GM10248 (cell line): Measurements from ENCODE around the gene PDE4D.

Experiments used
- CTCF ChIA-PET: fragments of 300-600 bp; sonication (Branson Sonifier 250); formaldehyde crosslinking; extraction: SDS; loops from one replicate; lab custom pipeline; 2021; ENCODE audit warnings: antibody characterized with exemption; lab: Yijun Ruan, JAX
- POLR2A ChIA-PET: fragments of 350-650 bp; sonication (Branson Sonifier 250); formaldehyde crosslinking; extraction: SDS; loops from one replicate; lab custom pipeline; 2020; ENCODE audit warnings: antibody characterized with exemption; lab: Yijun Ruan, JAX
- DNase-seq: peaks from one replicate; pipeline ENCODE4 v3.0.0; 2012; ENCODE audit errors: extremely low spot score
- TF ChIP-seq, protein P1 (sequence below): IDR thresholded peaks from 2 replicates; pipeline ENCODE4 v1.5.1; 2012; ENCODE audit warnings: mild to moderate bottlenecking, low read depth; ENCODE audit errors: extremely low read depth, missing control alignments, control extremely low read depth

Gene PDE4D

DNA sequence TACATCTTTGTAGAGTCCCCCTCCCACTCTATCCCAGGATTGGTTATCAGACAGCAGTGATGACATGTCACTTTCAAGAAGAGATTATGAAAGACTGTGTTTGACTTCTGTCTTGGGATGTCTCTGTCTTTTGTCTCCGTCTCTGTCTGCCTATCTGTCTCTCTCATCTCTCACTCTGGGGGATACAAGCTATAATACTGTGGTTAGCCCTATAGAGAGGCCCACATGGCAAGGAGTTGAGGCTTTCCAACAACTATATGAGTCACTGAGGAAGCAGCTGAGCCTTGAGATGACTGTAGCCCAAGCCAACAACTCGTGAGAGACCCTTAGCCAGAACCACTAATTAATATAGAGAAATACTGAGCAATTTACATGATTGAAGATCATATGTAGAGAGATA is 284.8 kb downstream of the PDE4D start:
- no peak for DNase-seq
- POLR2A ChIA-PET, result no interaction called here
- TF ChIP-seq, protein P1, sequence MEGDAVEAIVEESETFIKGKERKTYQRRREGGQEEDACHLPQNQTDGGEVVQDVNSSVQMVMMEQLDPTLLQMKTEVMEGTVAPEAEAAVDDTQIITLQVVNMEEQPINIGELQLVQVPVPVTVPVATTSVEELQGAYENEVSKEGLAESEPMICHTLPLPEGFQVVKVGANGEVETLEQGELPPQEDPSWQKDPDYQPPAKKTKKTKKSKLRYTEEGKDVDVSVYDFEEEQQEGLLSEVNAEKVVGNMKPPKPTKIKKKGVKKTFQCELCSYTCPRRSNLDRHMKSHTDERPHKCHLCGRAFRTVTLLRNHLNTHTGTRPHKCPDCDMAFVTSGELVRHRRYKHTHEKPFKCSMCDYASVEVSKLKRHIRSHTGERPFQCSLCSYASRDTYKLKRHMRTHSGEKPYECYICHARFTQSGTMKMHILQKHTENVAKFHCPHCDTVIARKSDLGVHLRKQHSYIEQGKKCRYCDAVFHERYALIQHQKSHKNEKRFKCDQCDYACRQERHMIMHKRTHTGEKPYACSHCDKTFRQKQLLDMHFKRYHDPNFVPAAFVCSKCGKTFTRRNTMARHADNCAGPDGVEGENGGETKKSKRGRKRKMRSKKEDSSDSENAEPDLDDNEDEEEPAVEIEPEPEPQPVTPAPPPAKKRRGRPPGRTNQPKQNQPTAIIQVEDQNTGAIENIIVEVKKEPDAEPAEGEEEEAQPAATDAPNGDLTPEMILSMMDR, result no peak
- CTCF ChIA-PET, result interaction anchor here (1.2 to 3.2 kb wide), 4 partner anchors 10 to 28 kb away, joined by 3 to 9 read pairs (median 5); no protein-coding TSS in a partner anchor

DNA sequence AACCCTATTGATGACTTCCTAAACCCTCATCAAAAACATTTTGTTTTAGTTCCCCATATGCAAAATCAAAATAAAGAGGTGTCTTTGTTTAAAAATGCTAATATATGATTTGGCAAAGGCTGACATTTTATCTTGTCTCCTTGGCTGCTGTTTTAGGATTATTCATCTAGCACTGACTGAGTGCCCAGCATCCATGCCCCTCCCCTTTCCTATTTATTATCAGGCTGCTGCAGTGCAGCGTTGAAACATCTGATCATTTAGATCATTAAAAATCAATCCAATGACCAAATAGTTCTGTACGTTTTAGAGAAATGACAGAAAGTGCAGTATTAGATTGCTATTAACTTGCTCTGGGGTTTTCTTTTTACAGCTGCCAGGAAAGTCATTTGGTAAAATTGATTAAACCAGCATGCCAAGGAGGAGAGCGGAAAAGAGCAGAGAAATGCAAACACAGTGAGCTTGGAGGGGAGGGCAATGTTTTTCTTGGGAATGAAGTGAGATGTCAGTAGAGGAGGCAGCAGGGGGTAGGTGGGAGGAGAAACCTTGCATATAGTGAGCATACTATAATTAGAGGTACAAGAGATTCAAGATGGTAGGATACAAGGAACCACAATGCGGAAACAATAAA is 286.3 kb downstream of the PDE4D start:
- DNase-seq, result no peak
- ChIA-PET POLR2A (no interaction called here), CTCF (interaction anchor here (1.0 to 1.2 kb wide), 2 partner anchors 13 to 234 kb away, joined by 3 read pairs; no protein-coding TSS in a partner anchor)
- TF ChIP-seq, protein P1, result no peak

DNA sequence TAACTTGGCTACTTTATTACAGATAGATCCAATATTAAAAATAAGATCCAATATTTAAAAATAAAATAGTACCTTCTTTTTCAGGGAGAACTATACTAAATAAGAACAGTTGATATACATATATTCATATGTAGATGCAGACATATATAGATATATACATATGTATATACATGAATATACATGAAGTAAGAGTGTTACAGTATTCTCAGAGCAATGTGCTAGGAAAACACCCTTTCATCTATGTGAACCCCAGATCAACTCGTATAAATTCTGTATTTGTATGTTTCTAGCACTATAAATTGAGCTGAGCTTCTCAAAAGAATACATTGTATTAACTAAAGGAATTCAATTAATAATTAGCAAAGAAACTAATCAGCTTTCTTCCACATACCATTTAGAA is 287.6 kb downstream of the PDE4D start:
- TF ChIP-seq, protein P1, result no peak
- CTCF ChIA-PET, result no interaction called here
- DNase-seq, result no peak
- POLR2A ChIA-PET, result no interaction called here

DNA sequence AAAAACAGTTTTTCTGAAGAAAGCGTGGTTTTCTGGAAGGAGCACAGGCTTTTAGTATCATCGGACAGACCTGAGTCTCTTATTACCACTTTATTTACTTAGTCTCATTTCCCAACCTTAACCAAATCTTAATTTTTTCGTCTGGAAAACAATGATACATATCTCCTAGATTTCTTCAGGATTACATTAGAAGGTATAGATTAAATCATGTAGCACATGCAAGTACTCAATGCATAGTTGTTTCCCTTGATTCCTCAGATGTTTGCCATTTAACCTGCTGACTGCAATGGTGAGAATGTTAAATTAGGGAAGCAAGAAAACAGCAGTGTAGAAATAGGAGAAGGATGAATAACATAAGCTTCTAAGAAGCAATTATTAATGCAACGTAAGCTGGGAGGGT is 289.4 kb downstream of the PDE4D start:
- ChIA-PET POLR2A (no interaction called here), CTCF (no interaction called here)
- TF ChIP-seq, protein P1, result no peak
- no peak for DNase-seq

DNA sequence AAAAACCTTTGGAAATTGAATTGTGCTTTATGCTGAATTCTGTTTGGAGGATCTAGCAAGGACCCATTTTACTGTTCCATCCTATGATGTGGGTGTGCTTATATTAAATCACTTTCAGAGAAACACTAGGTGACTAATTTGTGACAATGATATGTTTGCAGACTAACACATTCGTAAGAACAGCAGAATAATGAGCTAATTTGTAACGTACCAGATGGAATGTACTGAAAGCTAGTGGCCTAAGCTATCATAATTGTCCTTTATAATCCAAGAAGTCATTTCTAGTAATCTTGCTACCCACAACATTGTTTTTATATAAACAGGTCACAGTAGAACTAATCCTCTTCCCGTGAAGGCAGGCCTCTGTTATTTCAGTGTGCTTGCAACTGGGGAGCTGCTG is 292.5 kb downstream of the PDE4D start:
- TF ChIP-seq, protein P1, result no peak
- DNase-seq, result no peak
- POLR2A ChIA-PET, result no interaction called here
- CTCF ChIA-PET, result interaction anchor here (1.2 kb wide), 1 partner anchor 9 kb away, joined by 7 read pairs; no protein-coding TSS in a partner anchor

DNA sequence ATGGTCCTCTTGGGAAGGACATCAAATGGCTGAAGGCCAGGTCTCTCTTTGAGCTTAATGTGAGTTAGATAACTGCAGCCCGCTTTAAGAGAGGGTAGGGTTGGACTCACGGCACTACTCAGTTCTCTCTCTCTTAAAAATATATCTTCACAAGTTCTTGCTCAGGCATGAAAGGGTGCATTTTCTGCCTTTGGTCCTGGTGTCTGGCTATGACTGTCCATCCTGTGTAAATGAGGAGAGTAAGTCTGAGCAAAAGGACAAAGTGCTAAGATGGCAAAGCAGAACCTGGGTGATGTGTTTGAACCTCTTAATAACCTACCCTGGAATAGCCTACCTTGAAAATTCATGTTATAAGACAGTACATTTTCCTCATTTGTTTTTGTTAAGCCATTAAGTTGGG is 293.4 kb downstream of the PDE4D start:
- POLR2A ChIA-PET, result no interaction called here
- CTCF ChIA-PET, result interaction anchor here (1.2 kb wide), 1 partner anchor 10 kb away, joined by 7 read pairs; no protein-coding TSS in a partner anchor
- no peak for DNase-seq
- TF ChIP-seq, protein P1, result no peak
